Ureter (tissue), 1 donor: Measurements from ENCODE around the gene TIMELESS. TPM values are rescaled to one million over a fixed set of nuclear protein-coding genes. Genes with fewer than 3 reads are reported as not detected.
"Not testable (repeated sequence)": the region's sequence is repeated elsewhere in the genome, so short reads cannot be mapped to it uniquely, and the experiment has no call there.

ENCODE experiments used
- DNase-seq: peaks from one replicate; pipeline ENCODE4 v3.0.0-alpha.2; 2020; ENCODE audit warnings: low spot score
- total RNA-seq: library from RNA; stranded (reverse); gene quantifications from one replicate; pipeline ENCODE4 v1.2.4, GENCODE V29; 2023
- donor health status: DM: yes; HTN: yes; CAD: no.

The TIMELESS gene
- total RNA-seq, 1 donor from 2014 or later, result 11.0 TPM

DNA sequence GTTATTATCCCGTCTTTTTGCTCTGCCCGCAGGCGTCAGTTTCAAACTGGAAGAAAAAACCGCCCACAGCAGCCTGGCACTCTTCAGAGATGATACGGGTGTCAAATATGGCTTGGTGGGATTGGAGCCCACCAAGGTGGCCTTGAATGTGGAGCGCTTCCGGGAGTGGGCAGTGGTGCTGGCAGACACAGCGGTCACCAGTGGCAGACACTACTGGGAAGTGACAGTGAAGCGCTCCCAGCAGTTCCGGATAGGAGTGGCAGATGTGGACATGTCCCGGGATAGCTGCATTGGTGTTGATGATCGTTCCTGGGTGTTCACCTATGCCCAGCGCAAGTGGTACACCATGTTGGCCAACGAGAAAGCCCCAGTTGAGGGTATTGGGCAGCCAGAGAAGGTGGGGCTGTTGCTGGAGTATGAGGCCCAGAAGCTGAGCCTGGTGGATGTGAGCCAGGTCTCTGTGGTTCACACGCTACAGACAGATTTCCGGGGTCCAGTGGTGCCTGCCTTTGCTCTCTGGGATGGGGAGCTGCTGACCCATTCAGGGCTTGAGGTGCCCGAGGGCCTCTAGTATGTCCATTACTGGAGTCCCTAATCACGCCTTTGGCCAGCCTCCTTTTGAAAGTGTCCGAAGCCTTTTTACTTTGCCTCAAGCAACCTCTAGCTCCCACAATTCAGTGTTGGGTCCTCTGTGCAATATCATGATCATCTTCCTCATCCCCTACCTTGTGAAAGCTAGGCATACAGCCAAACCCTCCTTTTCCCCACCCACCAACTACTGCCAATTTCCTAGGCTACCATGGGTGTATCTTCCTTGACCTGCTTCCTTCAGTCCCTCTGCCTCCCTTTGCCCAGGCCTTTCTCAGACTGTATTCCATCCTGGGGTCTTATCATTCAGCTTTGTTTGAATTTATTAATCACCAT is 20.0 kb upstream of the TIMELESS start:
- DNase-seq, result peak; percentile 54

DNA sequence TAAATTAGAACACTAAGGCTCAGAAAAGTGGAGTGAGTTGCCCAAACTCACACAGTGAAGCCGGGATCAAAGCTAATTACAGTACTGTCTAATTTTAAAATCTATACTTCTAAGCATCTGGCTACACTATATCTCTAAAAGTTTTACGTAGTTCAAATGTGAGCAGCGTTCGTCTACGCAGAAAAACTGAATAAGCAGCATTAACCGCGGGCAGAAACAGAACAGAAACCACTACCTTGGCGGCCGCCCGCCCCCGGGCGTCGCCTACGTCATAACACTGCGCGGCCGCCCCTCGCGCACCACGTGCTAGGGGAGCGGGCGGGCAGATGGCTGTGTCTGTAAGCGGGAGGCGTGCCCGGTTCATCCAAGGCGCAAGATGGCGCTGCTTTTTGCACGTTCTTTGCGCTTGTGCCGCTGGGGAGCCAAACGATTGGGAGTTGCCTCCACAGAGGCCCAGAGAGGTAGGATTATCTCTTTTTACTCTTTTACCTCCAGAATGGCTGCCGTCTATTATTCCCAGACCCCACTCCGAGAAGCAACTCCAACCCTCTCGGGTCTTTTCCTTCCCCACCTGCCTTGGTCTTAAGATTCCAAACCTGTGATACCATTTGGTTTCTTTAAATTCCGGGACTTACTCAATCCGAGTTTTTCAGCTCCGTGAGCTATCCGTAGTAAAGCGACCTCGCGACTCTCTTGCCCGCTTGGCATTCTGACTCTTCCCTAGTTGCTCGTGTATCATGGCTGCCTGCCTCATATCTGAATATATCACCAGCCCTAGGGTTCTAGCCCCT is 19.2 kb upstream of the TIMELESS start, which contains the start of gene SPRYD4:
Gene SPRYD4, plus strand, starts transcription at position 363 of the 791 bp plus-strand sequence. Its CDS starts 14 bp downstream, at position 377.
- peak; percentile 92 for DNase-seq

DNA sequence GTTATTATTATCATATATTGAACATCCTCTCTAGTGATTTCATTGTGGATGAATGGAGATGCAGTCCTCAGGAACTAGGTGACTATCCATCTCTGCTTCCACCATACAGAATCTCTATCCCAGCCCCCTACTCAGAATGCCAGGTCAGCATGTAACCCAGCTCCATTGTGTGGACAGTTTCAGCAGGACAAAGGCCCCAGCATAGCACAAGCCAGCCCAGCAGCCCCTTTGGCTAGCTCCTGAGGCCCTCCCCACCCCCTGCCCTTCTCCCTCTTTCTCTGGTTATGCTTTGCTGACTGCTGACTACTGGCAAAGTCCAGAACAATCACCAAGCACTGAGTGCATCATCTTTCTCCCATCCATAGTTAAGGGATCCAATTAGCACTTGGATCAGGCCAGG is 13.3 kb upstream of the TIMELESS start:
- no peak for DNase-seq

DNA sequence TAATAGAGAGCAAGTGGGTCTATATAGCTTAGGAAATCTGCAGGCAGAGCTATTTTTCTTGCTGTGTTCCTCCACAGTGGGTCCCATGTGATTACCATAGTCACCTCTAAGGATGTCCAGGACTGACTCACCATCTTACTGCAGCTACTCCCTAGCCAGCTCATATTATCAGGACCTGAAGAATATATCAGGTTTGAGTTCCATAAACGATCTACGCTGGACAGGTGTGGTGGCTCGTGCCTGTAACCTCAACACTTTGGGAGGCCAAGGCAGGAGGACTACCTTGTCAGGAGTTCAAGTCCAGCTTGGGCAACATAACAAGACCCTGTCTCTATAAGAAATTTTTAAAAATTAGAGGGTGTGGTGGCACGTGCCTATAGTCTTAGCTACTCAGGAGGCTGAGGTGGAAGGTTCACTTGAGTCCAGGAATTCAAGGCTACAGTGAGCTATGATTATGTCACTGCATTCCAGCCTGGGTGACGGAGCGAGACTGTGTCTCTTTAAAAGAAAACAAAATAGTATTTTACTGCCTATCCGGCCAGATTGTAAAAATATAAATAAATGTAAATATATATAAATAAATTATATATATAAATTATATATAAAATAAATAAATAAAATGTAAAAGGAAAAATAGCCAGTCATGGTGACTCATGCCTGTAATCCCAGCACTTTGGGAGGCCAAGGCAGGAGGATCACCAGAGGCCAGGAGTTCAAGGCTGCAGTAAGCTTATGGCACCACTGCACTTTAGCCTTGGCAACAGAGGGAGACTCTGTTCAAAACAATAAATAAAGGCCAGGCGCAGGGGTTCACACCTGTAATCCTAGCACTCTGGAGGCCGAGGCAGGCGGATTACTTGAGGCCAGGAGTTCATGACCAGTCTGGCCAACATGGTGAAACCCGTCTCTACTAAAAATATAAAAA is 12.3 kb upstream of the TIMELESS start:
- no peak for DNase-seq

DNA sequence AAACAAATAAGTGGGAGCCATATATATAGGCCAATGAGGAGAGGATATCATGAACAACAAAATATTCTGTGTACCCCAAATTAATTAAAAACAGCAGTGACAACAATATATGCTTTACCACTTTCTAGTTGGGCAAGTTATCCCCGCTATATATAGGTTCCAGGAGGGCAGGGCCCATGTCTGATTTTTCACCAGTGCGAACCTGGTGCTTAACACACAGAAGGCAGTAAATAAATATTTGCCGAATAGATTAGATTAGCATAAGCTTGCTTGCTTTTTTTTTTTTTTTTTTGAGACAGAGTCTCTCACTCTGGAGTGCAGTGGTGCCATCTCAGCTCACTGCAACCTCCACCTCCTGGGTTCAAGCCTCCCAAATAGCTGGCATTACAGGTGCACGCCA is 8.6 kb upstream of the TIMELESS start:
- no peak for DNase-seq

DNA sequence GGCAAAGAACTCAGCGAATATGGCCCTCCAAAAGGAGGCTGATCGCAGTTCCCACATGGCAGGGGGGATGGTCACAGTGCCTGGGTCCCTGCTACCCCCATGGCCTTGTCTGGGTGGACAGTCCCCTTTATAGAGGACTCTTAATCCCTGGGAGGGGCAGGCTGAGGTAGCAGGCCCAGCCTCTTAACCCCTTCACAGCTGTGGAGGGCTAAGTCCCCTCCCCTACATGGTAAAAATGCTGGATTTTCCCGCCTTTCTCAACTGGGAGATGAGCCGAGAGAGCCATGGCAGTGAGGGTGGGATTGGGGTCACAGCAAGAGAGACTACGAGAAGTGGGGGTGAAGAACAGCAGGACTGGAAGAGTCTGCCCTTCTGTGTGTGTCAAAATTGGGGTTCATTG is 5.3 kb upstream of the TIMELESS start, which contains the start of gene MIP:
Gene MIP, minus strand, starts transcription at position 101 of the 400 bp plus-strand sequence. Its CDS starts 44 bp downstream, at position 57.
- DNase-seq, result no peak

DNA sequence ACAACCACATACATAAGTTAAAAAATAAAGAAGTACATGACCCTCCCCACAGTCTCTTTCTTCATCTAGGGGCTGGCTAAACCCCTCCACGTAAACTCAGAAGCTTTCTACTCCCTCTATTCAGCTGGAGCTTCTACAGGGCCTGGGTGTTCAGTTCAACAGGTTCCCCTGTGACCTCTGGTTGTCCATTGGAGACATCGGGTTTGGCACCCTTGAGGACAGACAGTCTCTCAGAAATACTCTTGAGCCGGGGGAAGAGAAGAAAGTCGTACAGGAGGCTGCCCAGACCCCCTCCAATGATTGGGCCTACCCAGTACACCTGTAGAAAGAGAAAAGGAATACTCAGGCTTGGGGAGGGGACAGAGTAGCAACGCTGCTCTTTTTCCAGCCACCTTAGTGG is 1.9 kb upstream of the TIMELESS start:
- DNase-seq, result no peak

DNA sequence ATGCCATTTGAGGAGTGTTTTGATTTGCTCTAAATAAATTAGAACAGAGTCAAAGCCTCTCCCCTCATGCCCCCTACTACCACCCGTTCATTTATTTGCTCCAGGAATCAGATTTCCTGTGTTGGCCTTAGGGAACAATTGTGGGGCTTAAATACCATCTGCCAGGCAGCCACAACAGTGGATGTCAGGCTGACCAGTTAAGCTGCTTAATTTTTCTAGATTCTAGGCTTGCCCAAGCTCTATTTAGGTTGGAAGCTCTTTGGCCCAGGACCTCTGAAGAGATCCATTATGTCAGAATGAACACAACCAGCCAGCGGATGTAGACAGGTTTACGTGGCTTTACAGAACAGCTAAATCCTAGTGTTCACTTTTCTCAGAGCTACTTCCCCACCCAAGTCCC is 1.0 kb upstream of the TIMELESS start:
- DNase-seq, result no peak

DNA sequence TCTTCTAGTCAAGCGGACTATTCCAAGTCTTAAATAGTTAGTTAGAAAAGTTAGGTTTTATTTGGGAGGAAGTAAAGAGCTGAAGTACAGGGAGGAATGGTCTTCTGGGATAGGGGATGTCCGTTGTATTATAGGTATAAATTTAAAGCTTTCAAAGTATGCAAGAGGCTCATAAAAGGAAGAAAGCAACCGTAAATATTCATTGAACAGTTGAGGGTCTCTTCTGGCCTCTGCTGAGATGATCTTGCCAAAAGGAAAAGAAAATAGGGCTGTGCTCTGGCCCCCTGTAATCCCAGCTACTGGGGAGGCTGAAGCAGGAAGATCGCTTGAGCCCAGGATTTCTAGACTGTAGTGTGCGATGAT is 377 bp upstream of the TIMELESS start:
- DNase-seq, result no peak

DNA sequence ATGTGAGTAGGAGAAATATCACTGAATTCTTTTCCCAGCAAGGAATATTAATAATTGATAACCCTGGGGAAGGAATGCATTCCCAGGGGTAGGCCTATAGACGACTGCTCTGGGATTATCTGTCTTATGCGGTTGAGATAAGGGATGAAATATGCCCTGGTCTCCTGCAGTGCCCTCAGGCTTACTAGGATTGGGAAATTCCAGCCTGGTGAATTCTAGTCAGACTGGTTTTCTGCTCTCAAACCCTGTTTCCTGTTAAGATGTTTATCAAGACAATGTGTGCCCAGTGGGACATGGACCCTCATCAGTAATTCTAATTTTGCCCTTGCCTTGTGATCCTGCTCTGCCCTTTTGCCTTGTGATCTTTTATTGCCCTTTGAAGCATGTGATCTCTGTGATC is 6.0 kb downstream of the TIMELESS start:
- not testable (repeated sequence) for DNase-seq

DNA sequence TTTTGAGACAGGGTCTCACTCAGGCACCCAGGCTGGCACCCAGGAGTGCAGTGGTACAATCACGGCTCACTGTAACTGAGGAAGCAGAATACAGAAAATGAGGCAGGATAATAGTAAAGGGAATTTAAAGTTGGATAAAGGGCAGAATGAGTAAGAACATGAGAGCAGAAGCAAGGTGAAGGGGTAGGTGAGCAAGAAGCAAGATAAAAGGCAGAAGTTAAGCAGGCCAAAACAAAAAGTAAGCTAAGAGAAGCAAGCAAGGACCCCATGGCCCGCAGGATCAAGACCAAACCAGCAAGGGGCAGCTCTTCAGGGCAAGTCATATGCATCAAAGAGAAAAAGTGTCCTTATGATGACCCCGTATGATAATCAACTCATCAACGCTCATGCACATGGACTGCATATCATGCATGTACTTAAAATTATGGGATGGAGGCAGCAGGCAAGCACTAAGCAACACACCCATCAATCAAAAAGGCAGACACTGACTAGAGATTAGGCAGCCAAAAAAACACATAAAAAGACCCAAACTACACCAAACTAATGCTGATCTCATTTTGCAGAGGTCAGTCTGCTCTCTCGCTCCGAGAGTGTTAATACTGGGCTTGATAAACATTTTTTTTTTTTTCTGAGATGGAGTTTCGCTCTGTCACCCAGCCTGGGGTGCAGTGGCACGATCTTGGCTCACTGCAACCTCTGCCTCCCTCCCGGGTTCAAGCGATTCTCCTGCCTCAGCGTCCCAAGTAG is 11.6 kb downstream of the TIMELESS start:
- DNase-seq, result no peak

DNA sequence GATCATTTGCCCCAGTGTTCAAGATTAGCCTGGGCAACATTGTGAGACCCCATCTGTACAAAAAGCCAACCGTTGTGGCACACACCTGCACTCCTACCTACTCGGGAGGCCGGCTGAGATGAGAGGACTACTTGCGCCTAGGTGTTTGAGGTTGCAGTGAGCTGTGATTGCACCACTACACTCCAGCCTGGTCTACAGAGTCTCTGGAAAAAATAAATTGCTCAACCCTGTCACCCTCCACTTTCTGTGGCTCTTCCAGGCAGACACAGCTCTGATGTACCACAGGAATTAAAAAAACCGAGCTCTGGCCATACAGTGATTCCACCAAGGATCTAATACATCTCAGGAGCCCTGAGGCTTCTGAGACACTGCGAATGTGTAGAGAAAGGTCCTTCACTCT is 14.4 kb downstream of the TIMELESS start:
- no peak for DNase-seq

DNA sequence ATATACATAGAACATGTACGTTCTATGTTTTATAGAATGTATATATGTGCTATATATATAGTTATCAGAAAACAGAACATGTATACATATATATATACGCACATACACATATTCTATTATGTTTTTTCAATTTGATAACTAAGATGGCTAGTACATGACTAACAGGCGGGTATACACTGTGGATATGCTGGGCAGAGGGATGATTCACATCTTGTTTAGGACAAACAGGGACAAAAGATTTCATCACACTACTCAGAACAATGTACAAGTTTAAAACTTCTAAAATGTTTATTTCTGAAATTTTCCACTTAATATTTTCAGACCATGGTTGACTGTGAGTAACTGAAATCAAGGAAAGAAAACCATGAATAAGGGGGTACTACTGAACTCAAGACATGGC is 17.4 kb downstream of the TIMELESS start:
- no peak for DNase-seq

DNA sequence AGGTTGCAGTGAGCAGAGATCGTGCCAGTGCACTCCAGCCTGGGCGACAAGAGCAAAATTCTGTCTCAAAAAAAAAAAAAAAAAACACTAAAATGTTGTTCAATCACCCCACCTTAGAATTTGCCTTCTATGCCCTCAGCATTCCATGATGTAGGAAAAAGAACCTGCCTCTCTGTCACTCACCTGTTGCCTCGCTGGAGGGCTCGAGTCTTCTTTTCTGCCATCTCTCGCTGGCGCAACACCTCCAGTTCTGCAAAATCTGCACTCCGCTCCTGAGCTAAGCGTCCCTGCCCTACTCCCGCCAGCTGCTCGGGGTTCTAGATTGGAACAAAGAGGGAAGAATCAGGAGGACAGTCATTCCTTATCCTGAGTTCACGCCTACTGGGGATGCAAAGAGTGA is 17.9 kb downstream of the TIMELESS start:
- DNase-seq, result no peak

DNA sequence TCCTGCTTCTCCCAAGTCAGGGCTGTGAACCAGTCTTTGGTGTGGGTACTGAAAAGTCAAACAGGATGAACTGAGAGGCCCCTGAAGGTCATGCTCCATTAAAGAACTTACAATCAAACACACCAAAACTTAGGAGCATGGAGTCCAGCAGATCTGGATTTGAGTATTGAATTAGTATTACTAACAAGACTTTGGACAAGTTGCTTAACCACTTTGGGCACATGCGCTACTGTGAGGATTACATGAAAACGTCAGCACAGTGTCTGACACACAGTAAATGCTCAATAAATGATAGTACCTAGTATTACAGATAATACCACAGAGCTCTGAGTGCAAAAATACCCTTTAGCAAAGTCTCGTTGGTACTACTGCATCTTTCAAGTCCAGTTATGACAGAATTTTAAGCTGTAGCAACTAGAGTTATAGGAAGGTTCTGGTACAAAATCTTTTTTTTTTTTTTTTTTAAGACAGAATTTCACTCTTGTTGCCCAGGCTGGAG is 23.2 kb downstream of the TIMELESS start:
- DNase-seq, result no peak

DNA sequence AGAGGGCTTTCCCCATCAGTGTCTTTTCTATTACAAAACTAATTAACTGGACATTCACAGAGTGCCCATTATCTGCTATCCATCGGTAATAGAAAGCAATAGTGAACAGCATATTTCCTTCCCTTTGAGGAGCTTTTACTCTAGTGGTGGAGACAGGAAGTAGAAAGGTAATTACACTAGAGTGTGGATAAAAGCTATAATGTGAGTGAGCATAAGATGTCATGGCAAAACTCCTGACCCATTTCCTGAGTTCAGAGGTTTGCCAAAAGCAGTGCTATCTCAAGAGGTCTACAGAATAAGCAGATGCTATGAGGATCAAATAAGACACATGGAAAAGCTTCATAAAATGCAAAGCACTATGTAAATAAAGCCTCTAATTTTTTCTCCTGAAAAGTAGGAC is 24.0 kb downstream of the TIMELESS start:
- DNase-seq, result no peak

DNA sequence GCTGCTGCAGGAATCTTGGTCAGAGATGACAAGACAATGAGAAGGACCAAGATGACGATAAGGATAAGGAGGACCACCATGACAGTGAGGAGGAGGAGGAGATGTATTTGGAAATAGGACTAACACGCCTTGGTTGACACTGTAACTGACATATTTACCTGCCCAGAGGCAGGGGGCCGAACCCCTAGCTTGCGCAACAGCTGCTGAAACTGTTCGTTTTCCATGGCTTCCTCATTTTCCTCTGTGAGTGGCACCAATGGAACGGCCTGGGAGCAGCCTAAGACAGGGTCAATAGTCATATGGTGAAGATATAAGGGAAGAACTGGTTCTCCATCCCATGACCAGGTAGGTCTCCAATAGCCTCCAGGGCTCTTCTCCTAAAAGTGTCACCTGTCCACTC is 28.8 kb downstream of the TIMELESS start:
- no peak for DNase-seq

DNA sequence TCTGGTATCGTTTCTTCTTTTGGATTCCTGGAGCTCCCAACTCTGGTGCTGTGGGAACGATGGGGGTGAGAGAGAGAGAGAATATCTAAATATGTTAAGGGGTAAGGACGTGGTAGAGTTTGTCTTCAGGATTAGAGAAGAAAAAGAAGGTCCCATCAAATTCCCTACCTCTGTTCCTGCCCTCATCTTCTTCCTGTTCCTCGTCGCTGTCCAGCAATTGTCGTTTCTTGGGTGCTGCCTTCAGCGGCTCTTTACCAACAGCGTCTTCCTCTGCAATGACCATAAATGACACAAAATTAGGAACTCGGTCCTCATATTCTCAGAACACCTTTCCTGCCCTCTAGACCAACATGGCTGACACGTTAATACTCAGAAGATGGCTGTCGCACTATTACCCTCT is 31.5 kb downstream of the TIMELESS start:
- DNase-seq, result no peak

DNA sequence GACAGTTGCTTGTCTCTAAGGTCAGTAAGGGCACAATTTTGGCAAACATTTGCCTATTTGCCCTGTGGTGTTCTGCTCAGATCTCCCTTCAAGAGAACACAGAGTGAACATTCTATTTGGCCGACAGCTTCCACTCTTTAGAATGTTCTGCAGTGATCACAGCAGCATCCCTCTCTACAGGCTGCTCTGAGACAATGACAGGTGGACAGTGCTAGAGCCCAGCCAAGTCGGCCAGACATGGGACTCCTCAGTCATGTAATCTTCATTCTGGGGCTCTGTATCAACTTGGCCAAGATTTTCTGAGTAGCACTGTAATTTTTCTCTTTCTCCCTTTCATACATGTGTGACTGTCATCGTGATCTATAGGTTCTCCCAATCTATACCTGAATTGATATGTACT is 34.8 kb downstream of the TIMELESS start:
- DNase-seq, result no peak

DNA sequence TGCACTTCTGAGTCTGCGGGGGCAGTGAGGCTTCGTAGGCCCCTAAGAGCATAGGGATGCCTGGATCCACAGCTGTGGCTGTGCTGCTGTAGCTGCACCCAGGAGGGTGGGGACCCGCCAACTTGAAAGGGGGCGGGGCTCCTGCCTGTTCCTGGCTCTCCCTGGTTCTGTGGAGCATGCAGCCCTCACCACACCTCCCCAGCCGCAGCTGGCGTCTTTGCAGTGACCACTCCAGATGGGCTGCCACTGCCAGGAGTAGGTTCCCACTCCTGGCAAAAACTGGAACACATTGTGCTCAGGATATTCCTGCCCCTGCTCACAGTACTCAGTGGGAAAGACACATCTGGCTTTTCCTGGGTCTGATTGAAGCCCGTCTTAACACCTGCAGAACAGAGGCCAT is 35.8 kb downstream of the TIMELESS start:
- DNase-seq, result no peak
